Thyroid gland (tissue), 4 donors: ENCODE data around the gene RPP25L.

Experiments used
- CTCF ChIP-seq, 6 experiments: fragments of 200-600 bp in 3 of 6; fragments of 450-650 bp in 3 of 6; sonication (generic) in 3 of 6; IDR thresholded peaks; one replicate each; pipeline ENCODE4 v1.5.1; 2016 to 2019; ENCODE audit warnings: antibody characterized with exemption in 6 of 6, mild to moderate bottlenecking in 2 of 6, inconsistent platforms in 1 of 6, moderate library complexity in 1 of 6
- POLR2A ChIP-seq, 2 donors: fragments of 450-650 bp; IDR thresholded peaks; one replicate each; pipeline ENCODE4 v1.6.1; 2017; ENCODE audit warnings: antibody characterized with exemption in 2 of 2, mild to moderate bottlenecking in 2 of 2, moderate library complexity in 1 of 2

- TF ChIP-seq CTCF (IDR thresholded peaks at IDR 0.05) (no peak), POLR2A (IDR thresholded peaks at IDR 0.05) (no peak)
Measured at GRCh38 chr9:34659592-34660253, 47.8 kb upstream of the RPP25L start.
